HuH-7.5 (cell line): Measurements from ENCODE around the gene DSE.
"Not testable (repeated sequence)": the region's sequence is repeated elsewhere in the genome, so short reads cannot be mapped to it uniquely, and the experiment has no call there.

Experiments used
- DNase-seq: peaks from one replicate; pipeline ENCODE4 v3.0.0; 2011; ENCODE audit warnings: low spot score

Gene DSE

GRCh38 chr6:116370760-116371119 lies at the start of gene DSE:
Gene DSE (plus strand): TSS chr6:116370947. CDS start chr6:116399251, 28,304 bp downstream.
- peak; percentile 54 for DNase-seq

GRCh38 chr6:116321933-116322332 lies 48.8 kb upstream of the DSE start:
- not testable (repeated sequence) for DNase-seq

DNA sequence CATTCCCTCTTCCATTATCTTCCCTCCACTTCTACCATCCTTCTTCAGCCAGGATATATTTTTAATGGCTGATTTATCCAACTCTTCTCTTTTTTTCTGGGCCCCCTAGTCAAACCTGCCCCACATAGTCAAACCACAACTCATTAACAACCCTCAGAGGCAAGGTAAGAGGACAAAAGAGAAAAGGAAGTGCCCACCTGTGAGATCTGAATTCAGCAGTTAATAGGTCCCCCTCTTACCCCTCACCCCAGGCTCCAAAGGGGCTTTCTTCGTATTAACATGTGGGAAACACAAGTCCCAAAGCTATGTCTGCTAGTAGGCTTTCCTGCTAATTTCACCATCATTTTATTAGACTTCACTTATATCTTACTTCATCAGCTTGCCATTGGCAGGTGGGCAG lies 46.9 kb upstream of the DSE start:
- DNase-seq: no peak

GRCh38 chr6:116325634-116326132 lies 45.1 kb upstream of the DSE start:
- DNase-seq: not testable (repeated sequence)

DNA sequence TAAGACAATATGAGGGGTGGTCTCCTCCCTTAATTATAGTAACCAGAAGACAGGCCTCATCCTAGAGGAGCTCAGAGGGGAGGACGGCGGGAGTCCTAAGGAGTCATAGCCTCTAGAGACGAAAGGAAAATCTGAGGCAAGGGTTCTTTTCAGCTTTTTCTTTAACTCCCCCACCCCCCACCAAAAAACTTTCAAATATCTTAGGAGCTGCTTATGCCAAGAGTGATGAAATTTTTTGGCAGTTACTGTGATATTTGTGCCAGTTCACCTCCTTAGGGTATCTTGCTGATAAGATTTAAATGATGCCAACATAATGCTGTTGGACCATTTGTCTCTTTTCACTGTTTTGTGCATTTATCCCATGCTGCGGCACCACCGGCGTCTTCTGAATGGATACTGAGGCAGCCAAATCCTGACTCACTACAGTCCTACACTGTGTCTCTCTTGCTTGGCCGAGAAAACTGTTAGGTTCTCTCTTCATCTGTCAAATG lies 44.5 kb upstream of the DSE start:
- no peak for DNase-seq

- no peak for DNase-seq
These were observed 43.8 kb upstream of the DSE start for GRCh38 chr6:116326996-116327395.

GRCh38 chr6:116327803-116328527 lies 42.8 kb upstream of the DSE start:
- no peak for DNase-seq

DNA sequence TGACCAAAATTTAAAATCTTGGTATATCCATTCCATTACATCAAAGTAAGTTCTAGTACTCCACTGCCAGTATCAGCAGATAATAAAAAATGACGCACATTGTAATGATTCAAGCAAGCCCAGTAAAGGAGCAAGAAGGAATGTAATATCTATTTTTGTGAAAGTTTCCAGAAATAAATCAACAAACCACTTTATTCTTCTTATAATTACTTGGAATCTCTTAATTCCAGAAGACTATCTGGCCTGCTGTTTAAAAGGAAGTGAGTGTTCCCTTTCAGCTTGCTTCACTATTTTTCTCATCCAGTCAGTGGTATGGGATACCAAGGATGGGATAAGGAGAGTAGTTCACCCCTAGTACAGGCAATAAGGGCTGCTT lies 42.2 kb upstream of the DSE start:
- DNase-seq: no peak

GRCh38 chr6:116329156-116329555 lies 41.6 kb upstream of the DSE start:
- no peak for DNase-seq

DNA sequence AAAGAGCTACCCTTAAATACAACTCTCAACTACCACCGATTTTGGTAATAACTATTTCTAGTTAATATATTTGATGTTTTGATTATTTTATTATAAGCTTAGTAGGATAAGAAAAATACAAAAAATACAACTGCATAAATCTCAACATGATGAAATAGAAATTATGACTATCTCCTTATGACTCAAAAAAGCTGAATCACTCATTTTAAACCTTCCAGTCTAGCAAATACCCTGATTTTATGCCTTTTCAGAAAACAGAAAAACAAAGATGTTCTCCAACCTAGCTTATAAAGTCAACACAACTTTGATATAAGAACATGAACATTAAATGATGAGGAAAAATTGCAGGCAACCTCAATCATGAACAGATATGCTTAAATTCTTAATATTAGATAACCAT lies 40.2 kb upstream of the DSE start:
- no peak for DNase-seq

DNA sequence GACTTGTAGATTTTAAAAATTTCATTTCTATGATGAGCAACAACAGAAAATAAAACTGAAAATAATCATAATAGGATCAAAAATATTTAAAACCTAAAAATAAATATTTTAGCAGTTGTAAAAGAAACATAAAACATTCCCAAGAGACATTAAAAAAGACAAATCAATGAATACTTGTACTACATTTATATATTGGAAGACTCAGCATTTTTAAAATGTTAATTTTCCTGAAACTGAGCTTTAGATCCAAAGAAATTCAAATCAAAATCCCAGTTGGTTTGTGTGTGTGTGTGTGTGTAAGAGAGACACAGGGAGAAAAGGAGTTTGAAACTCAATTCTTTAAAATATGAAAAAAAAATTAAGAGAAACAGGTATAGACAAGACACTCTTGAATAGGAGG lies 38.7 kb upstream of the DSE start:
- DNase-seq: no peak

- DNase-seq: not testable (repeated sequence)
These were observed 35.9 kb upstream of the DSE start for GRCh38 chr6:116334638-116335409.

GRCh38 chr6:116335612-116336215 lies 35.0 kb upstream of the DSE start:
- no peak for DNase-seq

- no peak for DNase-seq
These were observed 31.8 kb upstream of the DSE start for GRCh38 chr6:116338943-116339342.

DNA sequence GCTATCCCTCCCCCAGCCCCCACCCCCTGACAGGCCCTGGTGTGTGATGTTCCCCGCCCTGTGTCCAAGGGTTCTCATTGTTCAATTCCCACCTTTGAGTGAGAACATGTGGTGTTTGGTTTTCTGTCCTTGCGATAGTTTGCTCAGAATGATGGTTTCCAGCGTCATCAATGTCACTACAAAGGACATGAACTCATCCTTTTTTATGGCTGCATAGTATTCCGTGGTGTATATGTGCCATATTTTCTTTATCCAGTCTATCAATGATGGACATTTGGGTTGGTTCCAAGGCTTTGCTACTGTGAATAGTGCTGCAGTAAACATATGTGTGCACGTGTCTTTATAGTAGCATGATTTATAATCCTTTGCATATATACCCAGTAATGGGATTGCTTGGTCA lies 30.1 kb upstream of the DSE start:
- not testable (repeated sequence) for DNase-seq

DNA sequence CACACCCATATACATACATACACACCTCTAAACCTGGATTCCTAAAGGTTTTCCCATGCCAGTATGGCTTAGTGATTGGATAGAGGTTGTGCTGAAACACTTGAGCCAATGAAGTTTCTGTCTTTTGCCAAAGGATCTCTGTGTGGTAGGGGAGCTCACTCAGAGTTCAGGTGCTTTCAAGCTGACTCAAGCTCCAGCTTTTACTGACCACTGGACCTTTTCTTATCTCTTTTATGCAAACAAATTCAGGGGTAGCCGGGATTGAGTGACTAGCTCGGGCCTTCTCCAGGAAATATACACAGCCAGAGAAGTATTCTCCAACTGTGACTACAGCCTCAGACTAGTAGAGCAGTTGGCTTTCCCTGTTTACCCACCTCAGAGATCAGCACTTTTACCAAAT lies 21.5 kb upstream of the DSE start:
- no peak for DNase-seq

- no peak for DNase-seq
These were observed 19.6 kb upstream of the DSE start for GRCh38 chr6:116351101-116351500.

GRCh38 chr6:116352515-116353471 lies 18.0 kb upstream of the DSE start:
- no peak for DNase-seq

- no peak for DNase-seq
These were observed 16.5 kb upstream of the DSE start for GRCh38 chr6:116354236-116354635.

DNA sequence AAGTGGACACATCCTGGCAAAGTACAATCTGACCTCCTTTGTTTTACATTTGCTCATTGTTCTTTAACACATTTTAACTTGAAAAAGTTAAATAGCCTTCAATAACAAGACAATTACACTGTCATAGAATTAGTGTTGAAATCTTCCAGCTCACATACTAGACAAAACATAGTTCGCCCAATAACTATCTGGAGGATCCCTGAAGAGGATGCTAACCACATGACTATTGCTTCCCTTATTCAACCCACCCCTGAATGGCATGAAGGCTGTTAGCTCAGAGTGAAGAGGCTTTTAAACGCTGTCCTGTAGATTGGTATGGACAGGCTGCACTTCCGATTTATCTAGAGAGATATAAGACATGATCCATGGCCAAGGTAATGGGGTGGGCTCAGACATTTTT lies 15.0 kb upstream of the DSE start:
- no peak for DNase-seq

- DNase-seq: no peak
These were observed 11.6 kb upstream of the DSE start for GRCh38 chr6:116359131-116359530.

DNA sequence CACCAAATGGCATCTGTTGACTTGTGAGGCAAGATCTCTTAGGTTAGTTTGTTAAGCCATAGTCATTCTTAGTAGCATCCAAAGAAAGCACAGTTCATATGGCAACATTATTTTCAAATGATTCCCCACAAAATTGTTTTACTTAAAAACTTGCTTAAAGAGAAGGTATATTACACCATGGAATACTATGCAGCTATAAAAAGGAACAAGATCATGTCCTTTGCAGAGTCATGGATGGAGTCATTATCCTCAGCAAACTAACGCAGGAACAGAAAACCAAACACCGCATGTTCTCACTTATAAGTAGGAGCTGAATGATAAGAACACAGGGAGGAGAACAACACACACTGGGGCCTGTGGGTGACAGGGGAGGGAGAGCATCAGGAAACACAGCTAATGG lies 10.9 kb upstream of the DSE start:
- no peak for DNase-seq
